Small intestine (tissue), 4 donors: Measurements from ENCODE around the gene DENND10. TPM values are rescaled to one million over a fixed set of nuclear protein-coding genes. Genes with fewer than 3 reads are reported as not detected.

Source experiments
- polyA plus RNA-seq, 4 donors: library from polyadenylated mRNA; stranded (reverse) in 3 of 4; unstranded in 1 of 4; fragments of 200-250 nt in 3 of 4; fragments of 120-200 nt in 1 of 4; gene quantifications; one replicate each; pipeline versions ENCODE4 v1.2.1 to v1.2.3, GENCODE V29; 2013
- donor health status: healthy with polysubstance abuse.
- donor health status: Bipolar disorder and iron deficiency.
- donor health status: healthy.

Gene DENND10
- polyA plus RNA-seq, 4 donors: 20.3 to 91.6 (median 30.8) TPM

Other genes with a start within 250 kb of the DENND10 start
- under 1 TPM in 2 of 4 donors, not detected in 2; 0.50 to 0.61 TPM for gene NANOS1, start 74.4 kb upstream of the DENND10 start, polyA plus RNA-seq
- gene EIF3A, start 23.3 kb upstream of the DENND10 start, polyA plus RNA-seq: 100 to 1,000 TPM in 1 of 4 donors, 10 to 100 TPM in 3; 41.8 to 143 (median 52.8) TPM
- 10 to 100 TPM; 35.4 to 63.7 (median 54.4) TPM for gene SFXN4, start 61.6 kb downstream of the DENND10 start, polyA plus RNA-seq
- 100 to 1,000 TPM; 134 to 222 (median 200) TPM for gene PRDX3, start 74.7 kb downstream of the DENND10 start, polyA plus RNA-seq
- gene GRK5, start 103.5 kb downstream of the DENND10 start, polyA plus RNA-seq: 10 to 100 TPM; 21.6 to 50.5 (median 26.0) TPM